Measurements from ENCODE around the gene TPM4.

GRCh38 chr19:16061943-16062342, 14.4 kb upstream of the TPM4 start:
- no peak for TF ChIP-seq RBM39 (IDR thresholded peaks at IDR 0.05; ENCODE audit: low read depth, low read length, poor library complexity, severe bottlenecking)
- no peak for TF ChIP-seq ZBTB46 (CRISPR knock-in tag; IDR thresholded peaks at IDR 0.05; ENCODE audit: borderline replicate concordance)
- TF ChIP-seq ZHX1 (CRISPR knock-in tag; IDR thresholded peaks at IDR 0.05; ENCODE audit: low read depth) = no peak
- no peak for TF ChIP-seq ZNF10 (CRISPR knock-in tag; IDR thresholded peaks at IDR 0.05; ENCODE audit: borderline replicate concordance, low read depth)
- TF ChIP-seq, protein P1, sequence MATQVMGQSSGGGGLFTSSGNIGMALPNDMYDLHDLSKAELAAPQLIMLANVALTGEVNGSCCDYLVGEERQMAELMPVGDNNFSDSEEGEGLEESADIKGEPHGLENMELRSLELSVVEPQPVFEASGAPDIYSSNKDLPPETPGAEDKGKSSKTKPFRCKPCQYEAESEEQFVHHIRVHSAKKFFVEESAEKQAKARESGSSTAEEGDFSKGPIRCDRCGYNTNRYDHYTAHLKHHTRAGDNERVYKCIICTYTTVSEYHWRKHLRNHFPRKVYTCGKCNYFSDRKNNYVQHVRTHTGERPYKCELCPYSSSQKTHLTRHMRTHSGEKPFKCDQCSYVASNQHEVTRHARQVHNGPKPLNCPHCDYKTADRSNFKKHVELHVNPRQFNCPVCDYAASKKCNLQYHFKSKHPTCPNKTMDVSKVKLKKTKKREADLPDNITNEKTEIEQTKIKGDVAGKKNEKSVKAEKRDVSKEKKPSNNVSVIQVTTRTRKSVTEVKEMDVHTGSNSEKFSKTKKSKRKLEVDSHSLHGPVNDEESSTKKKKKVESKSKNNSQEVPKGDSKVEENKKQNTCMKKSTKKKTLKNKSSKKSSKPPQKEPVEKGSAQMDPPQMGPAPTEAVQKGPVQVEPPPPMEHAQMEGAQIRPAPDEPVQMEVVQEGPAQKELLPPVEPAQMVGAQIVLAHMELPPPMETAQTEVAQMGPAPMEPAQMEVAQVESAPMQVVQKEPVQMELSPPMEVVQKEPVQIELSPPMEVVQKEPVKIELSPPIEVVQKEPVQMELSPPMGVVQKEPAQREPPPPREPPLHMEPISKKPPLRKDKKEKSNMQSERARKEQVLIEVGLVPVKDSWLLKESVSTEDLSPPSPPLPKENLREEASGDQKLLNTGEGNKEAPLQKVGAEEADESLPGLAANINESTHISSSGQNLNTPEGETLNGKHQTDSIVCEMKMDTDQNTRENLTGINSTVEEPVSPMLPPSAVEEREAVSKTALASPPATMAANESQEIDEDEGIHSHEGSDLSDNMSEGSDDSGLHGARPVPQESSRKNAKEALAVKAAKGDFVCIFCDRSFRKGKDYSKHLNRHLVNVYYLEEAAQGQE (IDR thresholded peaks at IDR 0.05; ENCODE audit: borderline replicate concordance in 1 of 2, low read depth in 1 of 2, low read length in 2 of 2) = no peak
- TF ChIP-seq MBNL3 (CRISPR knock-in tag; conservative IDR thresholded peaks at IDR 0.05) = no peak
- TF ChIP-seq ZNF121 (CRISPR knock-in tag; IDR thresholded peaks at IDR 0.05) = no peak
- TF ChIP-seq, protein P2, sequence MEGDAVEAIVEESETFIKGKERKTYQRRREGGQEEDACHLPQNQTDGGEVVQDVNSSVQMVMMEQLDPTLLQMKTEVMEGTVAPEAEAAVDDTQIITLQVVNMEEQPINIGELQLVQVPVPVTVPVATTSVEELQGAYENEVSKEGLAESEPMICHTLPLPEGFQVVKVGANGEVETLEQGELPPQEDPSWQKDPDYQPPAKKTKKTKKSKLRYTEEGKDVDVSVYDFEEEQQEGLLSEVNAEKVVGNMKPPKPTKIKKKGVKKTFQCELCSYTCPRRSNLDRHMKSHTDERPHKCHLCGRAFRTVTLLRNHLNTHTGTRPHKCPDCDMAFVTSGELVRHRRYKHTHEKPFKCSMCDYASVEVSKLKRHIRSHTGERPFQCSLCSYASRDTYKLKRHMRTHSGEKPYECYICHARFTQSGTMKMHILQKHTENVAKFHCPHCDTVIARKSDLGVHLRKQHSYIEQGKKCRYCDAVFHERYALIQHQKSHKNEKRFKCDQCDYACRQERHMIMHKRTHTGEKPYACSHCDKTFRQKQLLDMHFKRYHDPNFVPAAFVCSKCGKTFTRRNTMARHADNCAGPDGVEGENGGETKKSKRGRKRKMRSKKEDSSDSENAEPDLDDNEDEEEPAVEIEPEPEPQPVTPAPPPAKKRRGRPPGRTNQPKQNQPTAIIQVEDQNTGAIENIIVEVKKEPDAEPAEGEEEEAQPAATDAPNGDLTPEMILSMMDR (CRISPR knock-in tag; IDR thresholded peaks at IDR 0.05) = no peak

Measured in HepG2 (cell line).